Smooth muscle cell (in vitro differentiated cells): ENCODE data around the gene NDUFAF5. TPM values are rescaled to one million over a fixed set of nuclear protein-coding genes. Genes with fewer than 3 reads are reported as not detected.

Source experiments
- polyA plus RNA-seq: library from polyadenylated mRNA; unstranded; fragments of >200 nt; fragmentation: Nextera tagmentation; extraction: Ambion mirVana; gene quantifications from 2 replicates; pipeline ENCODE4 v1.2.1, GENCODE V29; 2016
- total RNA-seq: library from RNA; depleted of rRNA; stranded (reverse); fragments of >200 nt; gene quantifications from 2 replicates; pipeline ENCODE4 v1.2.3, GENCODE V29; 2014

Gene NDUFAF5
- total and polyA plus RNA-seq, 2 experiments from 2014 or later = 15.1 to 23.7 TPM

Other genes with a start within 250 kb of the NDUFAF5 start
- 11.2 and 17.5 TPM in 2 replicates for gene TASP1, start 146.1 kb upstream of the NDUFAF5 start, total RNA-seq
- gene TASP1, start 146.1 kb upstream of the NDUFAF5 start, polyA plus RNA-seq = 6.4 and 11.3 TPM in 2 replicates
- 9.3 and 10.7 TPM in 2 replicates for gene ESF1, start 109 bp upstream of the NDUFAF5 start, total RNA-seq
- 5.6 and 7.6 TPM in 2 replicates for gene ESF1, start 109 bp upstream of the NDUFAF5 start, polyA plus RNA-seq
- gene SEL1L2, start 205.6 kb downstream of the NDUFAF5 start, total RNA-seq = not detected in 2 replicates
- gene SEL1L2, start 205.6 kb downstream of the NDUFAF5 start, polyA plus RNA-seq = not detected in 2 replicates
- 0.04 and 0.94 TPM in 2 replicates for gene MACROD2, start 210.5 kb downstream of the NDUFAF5 start, total RNA-seq
- 0.32 and 0.89 TPM in 2 replicates for gene MACROD2, start 210.5 kb downstream of the NDUFAF5 start, polyA plus RNA-seq